T-helper 2 cell treated with Interferon-gamma antibody and Interleukin-4, amounts not matched to agents 100 ng/mL and 5 ng/mL, for 36 hours (primary cell): ENCODE measurements around the gene ART1. TPM values are rescaled to one million over a fixed set of nuclear protein-coding genes. Genes with fewer than 3 reads are reported as not detected.

Experiments used
- intact Hi-C: fragments of 100-400 bp; cut with micrococcal nuclease; formaldehyde crosslinking; loops from one replicate; pipeline ENCODE4 v1.15.1; 2023
- total RNA-seq: library from RNA; stranded (reverse); gene quantifications from 2 replicates; pipeline ENCODE4 v1.2.3, GENCODE V29; 2022

The ART1 gene
- total RNA-seq, 1 donor from 2014 or later, result not detected

DNA sequence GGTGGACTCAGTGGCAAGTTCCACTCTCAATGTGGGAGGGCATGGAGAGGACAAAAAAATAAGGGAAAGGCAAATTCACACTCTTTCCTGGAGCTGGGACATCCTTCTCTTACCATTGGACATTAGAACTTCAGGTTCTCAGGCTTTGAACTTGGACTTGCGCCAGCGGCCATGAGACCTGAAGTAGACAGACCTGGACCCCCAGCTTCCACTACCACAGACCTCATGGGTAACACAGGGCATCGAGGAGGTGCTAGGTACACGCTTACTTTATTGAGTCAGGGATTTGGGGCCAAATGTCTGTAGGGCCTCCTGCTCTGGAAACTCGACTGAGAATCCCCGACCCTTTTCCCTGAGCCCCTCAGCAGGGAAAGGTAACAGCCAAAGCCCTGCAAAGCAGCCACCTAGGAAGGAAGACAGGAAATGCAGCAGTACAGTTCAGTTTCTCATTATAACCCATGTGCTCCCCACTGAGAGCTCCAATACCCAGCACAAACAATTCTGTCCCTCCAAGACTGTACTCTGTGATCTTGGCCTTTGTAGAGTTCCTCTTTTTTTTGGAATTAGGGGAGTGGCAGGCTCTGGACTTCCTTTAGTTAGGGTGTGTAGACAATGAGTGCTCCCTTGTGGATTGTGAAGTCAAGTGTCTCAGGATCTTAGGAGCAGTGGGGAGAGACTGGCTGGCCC lies 20.6 kb downstream of the ART1 start:
- intact Hi-C loops, result no loop called here

DNA sequence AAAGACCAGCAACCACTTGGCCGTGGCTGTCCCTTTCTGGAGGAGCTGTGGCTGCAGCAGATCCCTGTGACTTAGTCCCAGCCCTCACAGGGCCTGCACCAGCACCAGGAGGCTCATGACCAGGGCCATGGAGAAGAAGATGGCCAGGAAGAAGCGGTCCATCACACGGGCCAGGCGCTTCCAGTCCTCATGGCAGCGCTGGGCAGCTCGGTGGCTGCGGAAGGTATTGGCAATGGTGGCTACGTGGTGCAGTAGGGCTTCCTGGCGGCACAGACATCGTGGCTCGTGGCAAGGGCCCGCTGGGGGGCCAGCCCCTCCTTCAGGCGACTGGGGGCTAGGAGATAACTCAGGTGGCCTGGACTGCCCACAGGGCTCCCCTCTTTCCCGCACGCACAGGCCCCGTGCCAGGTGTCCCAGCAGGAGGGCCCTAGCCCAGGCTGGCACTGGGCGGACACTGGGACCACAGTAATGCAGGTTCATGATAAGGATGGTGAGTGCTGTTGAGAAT lies 21.1 kb downstream of the ART1 start:
- intact Hi-C loops, result no loop called here

DNA sequence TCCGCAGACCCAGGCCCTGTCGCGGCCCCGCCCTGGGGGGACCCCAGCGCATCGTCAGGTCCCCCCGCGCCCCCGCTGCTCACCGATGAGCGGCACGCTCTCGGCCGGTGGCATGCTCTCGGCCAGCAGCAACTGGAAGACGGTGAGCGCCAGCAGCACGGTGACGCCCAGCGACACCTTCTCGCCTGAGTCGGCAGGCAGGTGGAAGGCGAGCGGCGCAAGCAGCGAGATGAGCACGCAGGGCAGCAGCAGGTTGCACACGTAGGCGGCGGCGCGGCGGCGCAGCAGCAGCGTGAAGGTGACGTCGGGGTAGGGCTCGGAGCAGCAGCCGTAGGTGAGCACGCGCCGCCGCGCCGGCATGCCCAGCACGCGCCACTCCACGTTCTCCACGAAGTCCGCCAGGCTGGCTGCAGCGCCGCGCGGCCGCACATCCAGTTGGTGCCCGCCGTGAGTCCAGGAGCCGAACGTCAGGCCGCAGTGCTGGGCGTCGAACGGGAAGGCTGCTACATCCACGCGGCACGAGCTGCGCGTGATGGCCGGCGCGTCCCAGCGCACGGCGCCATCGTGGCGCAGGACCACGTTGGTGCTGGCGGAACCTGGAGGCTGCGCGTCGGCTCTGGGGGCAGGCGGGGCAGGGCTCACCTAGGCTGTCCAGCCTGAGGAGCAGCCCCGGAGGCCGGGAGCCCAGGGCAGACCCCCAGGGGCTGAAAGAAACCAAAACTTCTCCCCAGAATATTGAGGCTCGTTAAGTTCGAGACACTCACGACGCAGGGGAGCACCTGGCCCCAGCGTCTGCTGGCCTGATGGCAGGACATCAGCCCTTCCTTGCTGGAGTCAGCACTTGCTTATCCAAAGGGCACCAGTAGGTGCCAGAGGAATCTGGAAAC lies 22.5 kb downstream of the ART1 start:
- intact Hi-C loops, result no loop called here

DNA sequence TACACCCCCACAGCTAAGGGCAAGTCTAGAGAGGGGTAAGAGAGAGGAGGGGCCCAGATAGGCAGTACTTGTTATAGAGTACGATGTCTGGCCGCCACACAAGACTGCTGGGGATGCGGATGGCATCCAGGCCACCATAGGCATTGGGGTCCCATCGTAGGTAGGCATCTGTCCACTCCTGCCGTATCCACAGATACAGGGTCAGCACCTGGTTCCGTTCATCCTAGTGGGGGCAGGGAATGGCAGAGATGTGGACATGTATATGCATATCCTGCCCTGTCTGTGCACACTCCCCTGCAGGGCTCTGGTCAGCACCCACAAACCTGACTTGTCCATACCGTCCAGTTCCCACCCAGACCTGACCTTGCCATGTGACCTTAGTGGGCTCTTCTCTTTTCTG lies 24.2 kb downstream of the ART1 start:
- intact Hi-C loops, result no loop called here

DNA sequence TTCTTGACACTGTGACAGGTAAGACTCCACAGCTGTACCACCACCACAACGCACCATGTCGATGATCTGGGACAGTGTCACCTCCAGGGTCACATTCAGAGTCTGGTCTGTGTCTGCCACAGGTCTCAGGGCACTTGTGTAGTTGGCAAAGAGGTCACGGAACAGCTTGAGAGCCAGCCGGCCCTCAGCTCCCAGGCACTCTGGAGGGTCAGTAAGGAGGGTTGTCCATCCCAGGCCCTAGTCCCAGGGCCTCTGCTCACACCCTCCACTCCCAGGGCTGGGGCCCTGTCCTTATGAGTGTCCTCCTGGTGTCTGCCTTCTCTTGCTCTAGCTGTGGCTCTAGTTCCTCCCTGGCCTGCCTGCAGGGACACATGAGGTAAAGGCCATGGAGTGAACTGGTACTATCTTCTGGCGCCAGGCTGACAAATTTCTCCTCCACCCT lies 24.8 kb downstream of the ART1 start:
- intact Hi-C loops, result no loop called here

DNA sequence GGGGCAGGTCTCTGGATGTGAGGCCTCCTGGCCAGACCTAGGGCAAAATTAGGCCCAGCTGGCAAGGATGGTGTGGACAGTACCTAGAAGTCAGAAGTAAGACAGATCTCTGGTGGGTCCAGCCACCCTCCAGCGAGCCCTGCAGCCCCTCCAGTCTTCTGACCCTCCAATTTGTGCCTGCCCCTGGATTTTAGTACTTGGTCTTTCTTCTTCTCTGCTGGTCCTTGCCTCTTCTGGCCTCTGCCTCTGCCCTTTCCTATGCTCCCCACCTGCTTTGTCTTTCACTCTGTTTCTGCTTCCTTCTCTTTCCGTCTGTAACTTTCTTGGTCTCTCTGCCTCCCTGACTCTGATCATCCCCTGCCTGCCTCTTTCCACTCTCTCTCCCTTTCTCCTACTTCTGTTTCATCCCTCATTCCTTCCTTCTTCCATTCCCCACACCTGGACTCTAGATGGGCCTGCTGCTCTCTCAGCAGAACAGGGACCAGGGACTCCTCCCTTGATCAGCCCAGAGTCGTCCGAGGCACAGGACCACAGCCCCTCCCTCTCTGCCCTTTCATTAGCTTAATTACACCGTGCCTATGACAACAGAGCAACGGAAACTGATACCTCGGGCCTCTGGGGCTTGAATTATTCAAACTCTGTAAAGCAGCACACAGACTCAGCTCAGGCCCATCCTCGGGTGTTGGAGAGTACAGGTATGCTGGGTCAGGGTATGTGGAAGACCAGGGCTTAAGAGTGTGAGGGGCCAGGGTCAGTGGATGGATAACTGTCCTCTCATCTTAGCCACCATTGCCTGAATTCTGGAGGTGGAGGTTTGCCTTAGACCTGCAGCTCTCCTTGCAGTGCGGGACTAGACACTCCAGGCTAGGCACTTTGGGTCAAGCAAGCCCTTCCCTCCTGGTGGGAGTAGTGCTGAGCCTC lies 26.7 kb downstream of the ART1 start, which contains the start of gene CHRNA10:
TSS of gene CHRNA10 (minus strand) at position 51 of the 921 bp plus-strand sequence. CDS start 72 bp downstream, outside the sequence.
- intact Hi-C loops, result no loop called here

DNA sequence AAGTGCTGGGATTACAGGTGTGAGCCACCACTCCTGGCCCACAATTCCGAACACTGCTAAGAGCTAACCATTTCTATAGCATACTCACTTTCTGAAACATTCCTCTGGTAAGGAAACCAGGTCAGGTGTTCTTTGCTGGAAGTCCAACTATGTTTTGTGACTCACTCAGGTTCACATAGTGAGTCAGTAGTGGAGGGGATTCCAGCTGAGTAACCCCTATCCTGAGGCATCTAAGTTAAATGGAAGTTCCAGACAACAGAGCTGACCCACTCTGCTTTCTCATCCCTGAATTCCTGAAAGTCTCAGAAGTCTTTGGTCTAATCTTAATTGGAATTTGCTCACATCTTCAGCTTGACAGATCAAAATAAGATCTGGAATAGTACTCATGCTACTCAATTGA lies 29.3 kb downstream of the ART1 start:
- intact Hi-C loops, result no loop called here

DNA sequence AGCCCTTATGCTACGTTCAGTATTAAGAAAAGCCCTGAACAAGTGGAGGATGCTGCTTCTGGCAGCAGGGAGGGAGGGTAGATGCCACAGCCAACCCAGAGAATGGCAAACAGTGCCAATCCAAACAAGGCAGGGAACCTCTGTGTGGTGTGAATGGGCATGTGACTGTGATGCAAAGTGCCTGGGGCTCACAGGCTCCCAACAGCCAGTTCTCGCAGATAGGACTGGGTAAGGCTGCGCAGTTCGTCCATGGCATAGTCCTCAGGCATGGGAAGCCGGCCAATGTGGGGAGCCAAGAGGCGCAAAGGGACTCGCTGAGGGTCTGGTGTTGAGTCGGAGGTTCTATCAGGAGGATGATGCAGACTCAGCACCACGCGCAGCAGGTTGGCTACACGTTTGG lies 31.0 kb downstream of the ART1 start:
- intact Hi-C loops, result no loop called here

DNA sequence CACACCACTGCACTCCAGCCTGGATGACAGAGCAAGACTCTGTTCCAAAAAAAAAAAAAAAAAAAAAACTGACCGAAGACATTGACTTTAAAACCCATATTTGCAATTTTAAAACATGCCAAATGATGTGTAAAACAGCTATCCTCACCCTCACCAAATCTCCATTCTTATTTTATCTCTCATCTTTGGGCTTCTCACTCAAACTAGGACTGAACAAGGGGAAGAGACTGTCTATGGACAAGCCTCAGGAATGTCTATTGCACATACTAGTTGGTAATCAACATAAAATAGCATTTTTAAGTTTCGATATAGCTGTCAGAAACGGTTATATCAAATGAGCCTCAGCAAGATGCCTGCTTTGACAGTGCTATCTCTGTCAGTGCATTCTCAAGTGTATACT lies 34.1 kb downstream of the ART1 start:
- intact Hi-C loops, result no loop called here

DNA sequence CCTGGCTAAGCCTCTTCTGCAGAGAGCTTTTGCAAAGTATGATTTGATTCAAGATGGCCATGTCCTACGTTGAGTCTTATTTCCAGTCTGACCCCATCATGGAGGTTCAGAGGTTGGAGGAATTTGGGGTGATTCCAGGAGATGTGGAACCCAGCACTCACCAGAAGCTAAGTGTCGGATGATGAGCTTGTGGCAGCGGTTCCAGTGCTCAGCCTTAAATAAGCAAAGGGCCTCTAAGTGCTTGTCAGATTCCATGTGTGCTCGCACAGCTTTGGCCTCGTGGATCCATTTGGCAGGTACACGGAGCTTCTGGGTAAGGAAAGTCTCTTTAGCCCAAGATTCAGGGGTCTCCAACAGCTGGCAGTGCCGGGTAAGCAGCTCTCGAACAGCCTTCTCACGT lies 38.1 kb downstream of the ART1 start:
- intact Hi-C loops, result no loop called here

DNA sequence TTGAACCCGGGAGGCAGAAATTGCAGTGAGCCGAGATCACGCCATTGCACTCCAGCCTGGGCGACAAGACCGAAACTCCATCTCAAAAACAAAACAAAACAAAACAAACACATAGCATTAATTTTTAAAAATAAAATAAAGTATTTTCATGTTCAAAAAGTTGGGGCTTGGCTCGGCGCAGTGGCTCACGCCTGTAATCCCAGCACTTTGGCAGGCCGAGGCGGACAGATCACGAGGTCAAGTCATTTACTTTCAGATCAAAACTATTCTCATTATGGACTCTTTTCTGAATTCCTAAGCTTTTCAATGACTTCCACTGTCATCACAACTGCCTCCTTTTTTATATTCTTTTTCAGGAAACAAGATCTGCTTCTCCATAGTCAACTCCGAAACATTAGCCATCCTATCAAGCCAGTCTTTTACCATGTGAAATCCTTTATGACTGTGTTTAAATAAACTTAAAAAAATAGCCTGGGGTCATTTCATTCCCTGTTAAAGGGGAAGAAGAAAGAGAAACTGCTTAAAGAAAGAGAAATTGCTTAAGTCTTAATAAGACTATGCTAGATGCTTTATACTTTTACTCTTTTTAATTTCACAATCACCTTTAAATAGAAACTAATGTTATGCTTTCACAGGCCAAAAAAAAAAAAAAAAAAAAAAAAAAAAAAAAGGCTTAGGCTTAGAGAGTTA lies 39.3 kb downstream of the ART1 start:
- intact Hi-C loops, result no loop called here

DNA sequence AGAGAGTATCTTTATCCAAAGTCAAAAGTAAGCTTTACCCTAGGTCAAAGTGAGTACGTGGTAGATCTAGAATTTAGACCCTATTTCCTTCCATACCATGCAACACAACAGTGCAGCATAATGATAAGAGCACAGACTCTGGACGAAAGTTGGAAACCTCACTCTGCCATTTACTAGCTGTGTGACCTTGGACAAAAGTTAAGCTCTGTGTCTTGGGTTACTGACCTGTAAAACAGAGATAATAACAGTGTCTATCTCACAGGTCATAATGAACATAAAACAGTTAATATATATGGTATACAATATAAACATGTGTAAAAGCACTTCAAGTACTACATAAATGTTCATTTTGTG lies 39.9 kb downstream of the ART1 start:
- intact Hi-C loops, result no loop called here

DNA sequence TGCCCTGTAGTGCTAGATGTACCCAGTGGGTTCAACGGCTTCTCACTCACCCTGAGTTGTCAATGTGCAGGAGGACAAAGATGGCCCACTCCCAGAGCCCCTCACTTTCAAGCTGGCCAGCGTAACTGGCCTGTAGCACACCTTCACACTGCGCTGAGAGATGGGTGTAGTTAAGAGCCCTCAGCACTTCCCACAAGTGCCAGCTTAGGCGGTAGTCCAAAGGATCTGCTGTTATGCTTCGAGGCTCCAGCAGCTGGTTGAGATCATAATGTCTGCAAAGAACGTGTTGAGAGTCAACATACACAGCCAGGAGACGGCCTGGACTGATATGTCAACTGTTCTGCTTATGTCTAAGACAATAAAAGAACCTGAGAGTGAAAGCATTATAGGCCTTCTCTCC lies 41.0 kb downstream of the ART1 start:
- intact Hi-C loops, result no loop called here

DNA sequence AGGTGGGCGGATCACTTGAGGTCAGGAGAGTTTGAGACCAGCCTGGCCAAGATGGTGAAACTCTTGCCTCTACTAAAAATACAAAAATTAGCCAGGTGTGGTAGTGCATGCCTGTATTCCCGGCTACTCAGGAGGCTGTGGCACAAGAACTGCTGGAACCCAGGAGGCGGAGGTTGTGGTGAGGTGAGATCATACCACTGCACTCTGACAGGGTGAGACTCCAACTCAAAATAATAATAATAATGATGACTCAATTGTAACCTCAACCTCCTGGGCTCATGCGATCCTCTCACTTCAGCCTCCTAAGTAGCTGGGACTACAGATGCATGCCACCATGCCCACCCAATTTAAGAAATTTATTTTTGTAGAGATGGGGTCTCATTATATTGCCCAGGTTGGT lies 41.8 kb downstream of the ART1 start:
- intact Hi-C loops, result no loop called here

DNA sequence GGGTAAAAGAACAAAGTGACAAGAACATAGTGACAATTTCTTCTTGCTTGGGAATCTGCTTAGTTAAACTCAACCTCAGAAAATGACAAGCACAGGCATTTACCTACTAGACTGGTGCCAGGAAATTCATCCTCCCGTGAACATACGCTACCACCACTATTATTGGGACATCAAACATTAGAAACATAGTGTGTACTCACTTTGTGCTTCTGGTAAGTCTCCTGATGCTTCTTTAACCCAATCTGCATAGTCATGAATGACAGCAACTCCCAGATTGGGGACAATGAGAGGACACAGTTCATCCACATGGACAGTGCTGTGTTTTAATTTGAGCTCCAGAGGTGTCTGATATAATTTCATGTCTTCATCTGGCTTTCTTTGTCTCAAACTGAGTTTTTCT lies 55.5 kb downstream of the ART1 start:
- intact Hi-C loops, result no loop called here

DNA sequence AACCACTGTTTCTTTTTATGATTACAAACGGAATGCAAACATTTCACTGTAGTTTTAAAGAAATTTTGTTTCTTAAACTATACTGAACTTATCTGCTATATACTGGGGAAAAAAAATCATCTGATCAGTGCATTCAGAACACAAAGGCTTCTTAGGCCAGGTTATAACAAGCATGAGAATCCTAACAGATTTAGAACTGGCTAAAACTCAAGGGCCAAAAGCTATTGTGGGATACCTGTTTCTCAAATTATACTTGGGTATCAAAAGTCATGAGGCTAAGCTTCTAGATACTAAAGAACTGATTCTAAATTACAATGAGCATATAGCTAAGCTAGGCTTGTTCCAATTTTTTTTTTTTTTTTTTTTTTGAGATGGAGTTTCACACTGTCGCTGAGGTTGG lies 56.0 kb downstream of the ART1 start:
- intact Hi-C loops, result no loop called here

DNA sequence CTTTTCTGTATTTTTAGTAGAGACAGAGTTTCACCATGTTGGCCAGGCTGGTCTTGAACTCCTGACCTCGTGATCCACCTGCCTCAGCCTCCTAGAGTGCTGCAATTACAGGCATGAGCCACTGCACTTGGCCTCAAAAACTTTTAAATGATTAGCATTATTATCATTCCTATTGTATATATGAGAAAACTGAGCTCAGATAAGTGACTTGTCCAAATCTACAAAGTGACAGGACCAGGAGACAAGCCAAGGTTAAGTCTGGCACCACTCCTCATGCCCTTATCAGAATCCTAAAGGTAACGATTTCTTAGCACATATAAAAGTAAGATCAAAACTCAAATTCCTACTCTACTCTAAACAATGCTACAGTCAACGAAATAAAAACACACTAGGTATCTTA lies 58.5 kb downstream of the ART1 start:
- intact Hi-C loops, result no loop called here

DNA sequence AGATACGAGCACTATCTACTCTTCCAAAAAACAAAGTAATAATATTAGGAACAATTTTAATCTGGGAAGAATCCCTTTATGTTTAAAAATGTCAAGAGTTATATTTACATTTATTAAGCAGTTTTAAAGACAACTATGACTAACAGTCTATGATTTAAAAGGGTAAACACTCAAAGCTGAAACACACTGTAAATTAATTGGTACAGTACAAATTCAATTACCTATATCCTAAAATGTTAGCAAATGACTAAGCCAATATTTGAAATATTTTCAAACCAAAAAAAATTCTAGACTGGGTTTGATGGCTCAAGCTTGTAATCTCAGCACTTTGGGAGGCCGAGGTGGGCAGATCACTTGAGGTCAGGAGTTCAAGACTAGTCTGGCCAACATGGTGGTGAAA lies 62.2 kb downstream of the ART1 start:
- intact Hi-C loops, result loop anchor here (5.0 kb wide), 1 partner anchor 100 kb away; the partner anchor contains the start of gene PGAP2

DNA sequence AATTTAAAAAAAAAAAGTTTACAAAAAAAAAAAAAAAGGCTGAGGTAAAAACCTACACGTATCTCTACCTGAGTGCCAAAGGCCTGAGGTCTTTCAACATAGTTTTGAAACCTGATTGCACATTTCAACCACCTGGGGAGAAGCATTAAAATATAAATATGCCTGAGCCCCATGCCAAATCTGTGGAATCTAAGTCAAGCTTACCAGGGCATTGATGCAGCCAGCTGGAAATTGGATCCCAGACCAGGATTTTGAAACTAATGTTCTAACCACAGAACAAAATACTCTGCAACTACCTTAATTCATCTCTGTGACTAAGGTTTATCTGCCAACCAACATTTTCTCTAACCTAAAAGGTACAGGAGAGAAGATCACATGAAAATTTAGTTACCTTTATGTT lies 65.0 kb downstream of the ART1 start:
- intact Hi-C loops, result loop anchor here (5.0 kb wide), 1 partner anchor 97 kb away; the partner anchor contains the start of gene PGAP2

DNA sequence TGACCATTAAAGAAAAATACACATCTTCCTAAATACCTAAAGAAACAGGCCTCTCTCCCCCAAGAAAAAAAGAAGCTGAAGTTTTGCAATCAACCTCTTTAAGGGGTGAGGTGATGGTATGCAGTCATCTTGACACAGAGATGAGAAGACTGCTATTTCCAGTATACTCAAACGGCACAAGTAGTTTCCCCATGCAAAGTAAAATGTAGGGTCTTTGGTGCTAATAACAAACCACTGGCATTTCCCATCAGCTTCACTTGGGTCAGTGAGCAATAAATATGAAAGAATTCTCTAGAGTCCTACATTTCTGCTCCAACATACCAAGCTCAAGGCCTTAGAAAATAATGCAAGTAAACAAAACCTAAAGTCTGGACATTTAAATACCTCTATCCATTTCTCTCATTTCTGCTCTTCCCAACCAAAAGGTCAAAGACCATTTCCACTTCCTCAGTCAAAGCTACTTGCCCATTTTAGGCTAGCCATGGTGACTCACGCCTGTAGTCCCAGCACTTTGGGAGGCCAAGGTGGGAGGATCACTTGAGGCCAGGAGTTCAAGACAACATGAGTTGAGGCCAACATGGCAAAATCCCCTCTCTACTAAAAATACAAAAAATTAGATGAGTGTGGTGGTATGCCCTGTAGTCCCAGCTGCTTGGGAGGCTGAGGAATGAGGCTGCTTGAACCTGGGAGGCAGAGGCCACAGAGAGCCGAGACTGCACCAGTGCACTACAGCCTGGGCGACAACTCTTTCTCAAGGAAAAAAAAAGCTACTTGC lies 65.7 kb downstream of the ART1 start:
- intact Hi-C loops, result no loop called here
